ENCODE results near the gene RBM24.
"Not testable (repeated sequence)": the region's sequence is repeated elsewhere in the genome, so short reads cannot be mapped to it uniquely, and the experiment has no call there.

RBM24 gene

DNA sequence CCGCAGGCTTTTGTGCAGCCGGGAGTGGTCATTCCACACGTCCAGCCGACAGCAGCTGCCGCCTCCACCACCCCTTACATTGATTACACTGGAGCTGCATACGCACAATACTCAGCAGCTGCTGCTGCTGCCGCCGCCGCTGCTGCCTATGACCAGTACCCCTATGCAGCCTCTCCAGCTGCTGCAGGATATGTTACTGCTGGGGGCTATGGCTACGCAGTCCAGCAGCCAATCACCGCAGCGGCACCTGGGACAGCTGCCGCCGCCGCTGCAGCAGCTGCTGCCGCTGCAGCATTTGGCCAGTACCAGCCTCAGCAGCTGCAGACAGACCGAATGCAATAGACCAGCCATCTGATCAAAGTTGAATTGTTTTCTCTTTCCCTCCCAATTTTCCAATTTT, 10.6 kb downstream of the RBM24 start:
- DNase-seq (ENCODE audit: low read depth) = no peak

- DNase-seq (ENCODE audit: low read depth) = no peak
Measured at GRCh38 chr6:17292600-17293133, 11.5 kb downstream of the RBM24 start.

GRCh38 chr6:17293395-17293794, 12.2 kb downstream of the RBM24 start:
- no peak for DNase-seq (ENCODE audit: low read depth)

DNA sequence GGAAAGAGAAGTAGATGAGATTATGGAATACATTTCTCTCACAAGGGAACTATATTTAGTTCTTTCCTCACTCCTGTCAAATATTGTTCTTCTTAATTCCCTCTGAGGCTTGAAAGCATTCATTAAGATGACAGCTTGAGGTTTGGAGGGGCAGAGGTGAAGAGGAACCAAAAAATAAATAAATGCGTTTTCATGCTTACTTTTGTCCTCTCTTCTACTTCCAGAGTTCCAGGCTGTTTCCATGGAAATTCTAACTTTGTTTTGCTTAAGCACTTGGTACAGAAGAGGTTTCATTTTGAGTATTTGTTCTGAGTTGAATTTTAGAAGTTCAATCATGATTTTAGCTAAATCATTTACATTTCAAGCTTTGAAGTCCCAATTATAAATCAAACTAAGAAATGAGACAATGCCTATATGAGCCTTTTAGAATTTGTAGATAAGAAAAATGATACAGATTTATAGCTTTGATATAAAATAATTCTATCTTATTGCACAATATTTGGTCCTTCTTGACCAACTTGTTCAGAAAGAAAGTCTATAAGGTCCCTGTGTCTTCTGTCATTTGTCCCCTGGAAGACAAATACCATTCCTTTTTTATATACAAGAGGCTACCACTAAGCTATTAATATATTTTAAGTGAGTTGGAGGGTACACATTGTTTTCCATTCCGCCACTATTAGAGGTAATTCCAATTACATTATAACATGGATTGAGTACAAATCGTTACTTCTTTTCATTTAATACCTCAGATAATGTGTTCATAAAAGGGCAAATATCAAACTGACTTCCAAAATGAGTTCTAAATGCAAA, 16.3 kb downstream of the RBM24 start:
- no peak for DNase-seq (ENCODE audit: low read depth)

- DNase-seq (ENCODE audit: low read depth) = no peak
Measured at GRCh38 chr6:17298257-17298656, 17.1 kb downstream of the RBM24 start.

- no peak for DNase-seq (ENCODE audit: low read depth)
Measured at GRCh38 chr6:17299222-17299621, 18.1 kb downstream of the RBM24 start.

GRCh38 chr6:17299750-17300149, 18.6 kb downstream of the RBM24 start:
- no peak for DNase-seq (ENCODE audit: low read depth)

- DNase-seq (ENCODE audit: low read depth) = no peak
Measured at GRCh38 chr6:17300637-17301036, 19.5 kb downstream of the RBM24 start.

DNA sequence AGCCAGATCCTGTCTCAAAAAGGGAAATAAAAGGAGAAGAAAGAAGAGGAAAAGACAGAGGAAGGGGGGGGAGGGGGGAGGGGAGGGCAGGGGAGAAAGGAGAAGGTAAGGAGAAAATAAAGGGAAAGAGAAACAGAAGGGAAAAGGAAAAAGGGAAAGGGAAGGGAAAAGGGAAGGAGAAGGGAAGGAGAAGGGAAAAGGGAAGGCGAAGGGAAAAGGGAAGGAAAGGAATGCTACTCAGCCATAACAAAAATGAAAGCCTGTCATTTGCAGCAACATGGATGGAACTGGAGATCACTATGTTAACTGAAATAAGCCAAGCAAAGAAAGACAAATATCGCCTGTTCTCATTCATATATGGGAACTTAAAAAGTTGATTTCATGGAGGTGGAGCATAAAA, 22.3 kb downstream of the RBM24 start:
- no peak for DNase-seq (ENCODE audit: low read depth)

GRCh38 chr6:17305219-17306001, 24.2 kb downstream of the RBM24 start:
- no peak for DNase-seq (ENCODE audit: low read depth)

GRCh38 chr6:17311595-17312311, 30.6 kb downstream of the RBM24 start:
- no peak for DNase-seq (ENCODE audit: low read depth)

GRCh38 chr6:17313238-17313637, 32.1 kb downstream of the RBM24 start:
- DNase-seq (ENCODE audit: low read depth) = not testable (repeated sequence)

DNA sequence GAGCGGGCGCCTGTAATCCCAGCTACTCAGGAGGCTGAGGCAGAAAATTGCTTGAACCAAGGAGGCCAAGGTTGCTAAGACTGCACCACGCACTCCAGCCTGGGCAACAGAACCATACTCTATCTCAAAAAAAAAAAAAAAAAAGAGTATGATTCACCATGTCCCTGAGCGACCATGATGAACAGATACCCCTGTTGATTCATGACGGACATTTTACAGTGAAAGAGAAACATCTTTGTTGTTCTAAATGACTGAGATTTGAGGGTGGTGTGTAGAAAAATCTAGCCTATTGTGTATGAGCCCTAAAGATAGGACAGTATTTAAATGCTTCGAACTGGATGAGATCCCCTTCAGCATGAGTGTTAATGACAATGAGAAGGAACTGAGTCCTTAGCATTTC, 32.8 kb downstream of the RBM24 start:
- DNase-seq (ENCODE audit: low read depth) = no peak

DNA sequence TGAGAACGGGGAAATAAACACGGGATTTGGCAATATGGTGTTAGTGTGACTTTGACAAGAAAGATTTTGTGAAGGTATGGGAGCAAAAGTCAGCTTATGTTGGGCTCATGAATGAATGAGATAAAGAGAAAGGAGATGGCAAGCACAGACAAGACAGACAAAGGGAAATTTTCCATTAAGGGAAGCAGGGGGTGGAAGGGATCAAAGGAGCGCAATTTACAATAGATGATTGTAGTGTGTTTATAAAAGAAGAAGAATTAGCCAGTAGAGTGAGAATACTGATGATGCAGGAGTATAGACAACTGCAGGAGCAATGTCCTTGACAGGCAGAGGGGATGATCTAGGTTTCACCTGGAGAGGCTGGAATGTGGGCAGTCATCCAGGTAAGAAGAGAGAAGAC, 34.1 kb downstream of the RBM24 start:
- no peak for DNase-seq (ENCODE audit: low read depth)

GRCh38 chr6:17318435-17319165, 37.4 kb downstream of the RBM24 start:
- DNase-seq (ENCODE audit: low read depth) = no peak

GRCh38 chr6:17320266-17320665, 39.1 kb downstream of the RBM24 start:
- not testable (repeated sequence) for DNase-seq (ENCODE audit: low read depth)

DNA sequence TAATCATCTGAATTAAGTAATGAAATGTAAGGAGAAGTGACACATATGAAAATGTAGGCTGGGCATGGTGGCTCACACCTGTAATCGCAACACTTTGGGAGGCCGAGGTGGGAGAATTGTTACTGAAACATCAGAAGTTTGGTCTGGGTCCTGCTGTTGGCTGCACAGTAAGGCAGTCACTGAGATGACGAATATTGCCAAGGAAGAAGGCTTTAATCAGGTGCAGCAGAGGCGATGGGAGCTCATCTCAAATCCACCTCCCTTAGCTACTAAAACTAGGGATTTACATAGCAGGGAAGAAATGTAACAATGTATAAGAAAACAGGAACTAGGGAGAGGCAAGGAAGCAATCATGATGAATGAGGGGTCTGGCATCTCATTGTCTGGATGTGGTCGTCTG, 50.1 kb downstream of the RBM24 start:
- no peak for DNase-seq (ENCODE audit: low read depth)

DNA sequence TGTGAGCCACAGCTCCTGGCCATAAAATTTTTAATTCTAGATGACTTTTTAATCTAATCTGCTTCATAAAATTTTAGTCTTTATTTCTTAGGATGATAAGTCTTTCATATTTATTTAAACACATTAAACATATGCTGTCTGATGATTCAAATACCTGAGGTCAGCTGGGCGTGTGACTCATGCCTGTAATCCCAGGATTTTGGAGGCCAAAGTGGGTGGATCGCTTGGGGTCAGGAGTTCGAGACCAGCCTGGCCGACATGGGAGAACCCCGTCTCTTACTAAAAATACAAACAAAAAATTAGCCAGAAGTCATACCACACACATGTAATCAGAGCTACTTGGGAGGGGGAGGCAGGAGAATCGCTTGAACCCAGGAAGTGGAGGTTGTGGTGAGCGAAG, 53.1 kb downstream of the RBM24 start:
- no peak for DNase-seq (ENCODE audit: low read depth)

GRCh38 chr6:17336425-17336824, 55.3 kb downstream of the RBM24 start:
- DNase-seq (ENCODE audit: low read depth) = no peak

DNA sequence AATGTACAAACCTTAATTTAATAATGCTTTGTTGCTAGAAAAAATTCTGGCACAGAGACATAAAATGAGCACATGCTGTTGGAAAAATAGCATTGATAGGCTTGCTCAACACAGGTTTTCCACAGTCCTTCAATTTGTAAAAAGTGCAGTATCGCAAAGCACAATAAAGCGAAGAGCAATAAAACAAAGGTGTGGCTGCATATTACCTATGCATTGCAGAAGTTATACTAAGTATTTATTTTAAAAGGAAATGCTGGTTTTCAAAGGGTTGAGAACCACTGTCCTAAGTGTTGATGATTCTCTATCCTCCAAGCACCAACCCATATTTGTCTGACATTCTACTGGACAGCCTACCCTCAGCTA, 58.1 kb downstream of the RBM24 start:
- DNase-seq (ENCODE audit: low read depth) = no peak

DNA sequence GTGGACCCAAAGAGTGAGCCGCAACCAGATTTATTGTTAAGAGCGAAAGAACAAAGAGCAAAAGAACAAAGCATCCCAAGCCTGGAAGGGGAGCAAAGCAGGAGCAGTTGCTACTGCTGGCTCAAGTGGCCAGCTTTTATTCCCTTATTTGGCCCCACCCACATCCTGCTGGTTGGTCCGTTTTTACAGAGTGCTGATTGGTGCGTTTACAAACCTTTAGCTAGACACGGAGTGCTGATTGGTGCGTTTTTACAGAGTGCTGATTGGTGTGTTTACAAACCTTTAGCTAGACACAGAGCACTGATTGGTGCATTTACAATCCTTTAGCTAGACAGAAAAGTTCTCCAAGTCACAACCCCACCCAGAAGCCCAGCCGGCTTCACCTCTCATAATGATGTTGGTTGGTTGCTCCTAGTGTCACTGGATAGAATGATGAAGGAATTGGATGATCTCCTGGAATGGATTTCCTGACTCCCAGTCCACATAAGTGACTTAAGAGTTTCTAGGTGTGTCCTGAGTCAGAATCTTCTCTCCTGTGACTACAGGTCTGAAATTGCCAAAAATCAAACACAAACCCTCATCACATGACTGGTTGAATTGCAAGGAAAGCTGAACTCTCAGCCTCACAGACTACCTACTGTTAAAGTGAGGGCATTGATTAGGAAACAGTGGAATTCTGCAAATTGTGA, 60.1 kb downstream of the RBM24 start:
- no peak for DNase-seq (ENCODE audit: low read depth)

All from activated gamma-delta T cell treated with anti-CD3 and anti-CD28 coated beads, Interleukin-2, amount 50 U/mL, for 16 hours (primary cell).